IMR-90 (cell line): ENCODE data around the gene CAPZA1. TPM values are rescaled to one million over a fixed set of nuclear protein-coding genes. Genes with fewer than 3 reads are reported as not detected.

Experiments used
- ATAC-seq: fragments of 200-7000 bp; cut with Tn5 transposase; 2 replicates; pipeline ENCODE4 v1.9.1; 2020; ENCODE audit warnings: low read depth, mild to moderate bottlenecking, moderate library complexity
- BruUV-seq: library from RNA; stranded (reverse); fragments of 400-500 nt; replicated peaks from 2 replicates; lab custom pipeline; 2021; lab: Mats Ljungman, UMichigan
- CTCF ChIA-PET: fragments of 300-600 bp; formaldehyde crosslinking; extraction: SDS; loops from one replicate; lab custom pipeline; 2021; ENCODE audit warnings: antibody characterized with exemption; lab: Yijun Ruan, JAX
- POLR2A ChIA-PET: fragments of 300-600 bp; sonication (Branson Sonifier 250); formaldehyde crosslinking; loops from one replicate; lab custom pipeline; 2022; ENCODE audit warnings: antibody characterized with exemption; ENCODE audit not compliant: unreplicated experiment; lab: Charles Lee
- DNase-seq: peaks from one replicate; pipeline ENCODE4 v3.0.0; 2013
- H2AFZ ChIP-seq: replicated peaks from 2 replicates; pipeline ENCODE3; 2013; ENCODE audit warnings: low read length, mild to moderate bottlenecking; ENCODE audit not compliant: poor library complexity
- H2AK5ac ChIP-seq: 2 replicates; pipeline ENCODE4 v1.6.1; 2013; ENCODE audit warnings: low read depth, low read length, inconsistent platforms
- H2AK9ac ChIP-seq: replicated peaks from 2 replicates; pipeline ENCODE3; 2013; ENCODE audit warnings: mild to moderate bottlenecking, low read depth, low read length, moderate library complexity; ENCODE audit not compliant: poor library complexity
- H2BK120ac ChIP-seq: 2 replicates; pipeline ENCODE4 v1.6.1; 2013; ENCODE audit warnings: low read depth, low read length, inconsistent platforms
- H2BK15ac ChIP-seq: 3 replicates; pipeline ENCODE4 v1.6.1; 2013; ENCODE audit warnings: low read depth, low read length, inconsistent platforms
- H2BK20ac ChIP-seq: 2 replicates; pipeline ENCODE4 v1.6.1; 2013; ENCODE audit warnings: low read depth, mild to moderate bottlenecking, inconsistent platforms, low read length, moderate library complexity
- H2BK5ac ChIP-seq: 2 replicates; pipeline ENCODE4 v1.6.1; 2013; ENCODE audit warnings: mild to moderate bottlenecking, low read depth, low read length, inconsistent platforms; ENCODE audit not compliant: poor library complexity, severe bottlenecking
- H3K14ac ChIP-seq: replicated peaks from 2 replicates; pipeline ENCODE4 v1.6.1; 2013; ENCODE audit warnings: low read depth, low read length, inconsistent platforms
- H3K18ac ChIP-seq: 2 replicates; pipeline ENCODE4 v1.6.1; 2013; ENCODE audit warnings: low read depth, low read length, control low read depth
- H3K23ac ChIP-seq: 2 replicates; pipeline ENCODE4 v1.6.1; 2013; ENCODE audit warnings: low read depth, low read length, inconsistent platforms
- H3K27ac ChIP-seq: 2 replicates; pipeline ENCODE4 v1.5.1; 2013; ENCODE audit warnings: mild to moderate bottlenecking, control low read depth, low read length; ENCODE audit not compliant: insufficient read depth
- H3K27me3 ChIP-seq: 2 replicates; pipeline ENCODE4 v1.6.1; 2013; ENCODE audit warnings: low read length; ENCODE audit not compliant: control insufficient read depth, insufficient read depth
- H3K36me3 ChIP-seq: 2 replicates; pipeline ENCODE4 v1.6.1; 2013; ENCODE audit warnings: low read length, mixed read lengths; ENCODE audit not compliant: control insufficient read depth, insufficient read depth
- H3K4ac ChIP-seq: 2 replicates; pipeline ENCODE4 v1.6.1; 2013; ENCODE audit warnings: low read depth, low read length, inconsistent platforms
- H3K4me1 ChIP-seq: 2 replicates; pipeline ENCODE4 v1.6.1; 2013; ENCODE audit warnings: low read length, mixed read lengths; ENCODE audit not compliant: control insufficient read depth, insufficient read depth
- H3K4me2 ChIP-seq: 2 replicates; pipeline ENCODE4 v1.6.1; 2013; ENCODE audit warnings: low read depth, mild to moderate bottlenecking, control low read depth, low read length, moderate library complexity
- H3K4me3 ChIP-seq: 2 replicates; pipeline ENCODE4 v1.5.1; 2013; ENCODE audit warnings: low read depth, mild to moderate bottlenecking, control low read depth, low read length, moderate library complexity; ENCODE audit not compliant: insufficient read depth
- H3K56ac ChIP-seq: 2 replicates; pipeline ENCODE4 v1.6.1; 2013; ENCODE audit warnings: low read length, inconsistent platforms; ENCODE audit not compliant: insufficient read depth; ENCODE audit errors: extremely low read depth
- H3K79me1 ChIP-seq, 2 experiments: 2 replicates each; pipeline ENCODE4 v1.6.1; 2013; ENCODE audit warnings: low read length in 2 of 2, inconsistent platforms in 1 of 2, low read depth in 1 of 2
- H3K9ac ChIP-seq: 2 replicates; pipeline ENCODE4 v1.6.1; 2013; ENCODE audit warnings: low read depth, low read length, control low read depth
- H3K9me1 ChIP-seq: 2 replicates; pipeline ENCODE4 v1.6.1; 2013; ENCODE audit warnings: low read length, inconsistent platforms; ENCODE audit not compliant: insufficient read depth
- H3K9me3 ChIP-seq: 2 replicates; pipeline ENCODE4 v1.6.1; 2013; ENCODE audit warnings: low read length; ENCODE audit not compliant: control insufficient read depth, insufficient read depth
- H4K20me1 ChIP-seq: 2 replicates; pipeline ENCODE4 v1.6.1; 2013; ENCODE audit warnings: low read length, inconsistent platforms; ENCODE audit not compliant: insufficient read depth
- H4K5ac ChIP-seq: 2 replicates; pipeline ENCODE4 v1.6.1; 2013; ENCODE audit warnings: mild to moderate bottlenecking, low read depth, low read length, control low read depth
- H4K8ac ChIP-seq, 2 experiments: 2 replicates each; pipeline ENCODE4 v1.6.1; 2013; ENCODE audit warnings: low read depth in 2 of 2, low read length in 2 of 2, control low read depth in 1 of 2, inconsistent platforms in 1 of 2
- H4K91ac ChIP-seq: 2 replicates; pipeline ENCODE4 v1.6.1; 2013; ENCODE audit warnings: low read depth, low read length, inconsistent platforms; ENCODE audit not compliant: insufficient read depth
- CHD1 ChIP-seq: IDR thresholded peaks from 2 replicates; pipeline ENCODE4 v1.6.1; 2012; ENCODE audit warnings: low read depth, low read length, improper control_type of control experiment
- ELK1 ChIP-seq: fragments of 150-350 bp; IDR thresholded peaks from 2 replicates; pipeline ENCODE4 v1.6.1; 2016; ENCODE audit warnings: low read depth, mild to moderate bottlenecking, low read length, moderate library complexity, borderline replicate concordance
- MXI1 ChIP-seq: IDR thresholded peaks from 2 replicates; pipeline ENCODE4 v1.6.1; 2012; ENCODE audit warnings: low read depth, mild to moderate bottlenecking, low read length, moderate library complexity, borderline replicate concordance
- NFE2L2 ChIP-seq: fragments of 150-350 bp; IDR thresholded peaks from 2 replicates; pipeline ENCODE4 v1.6.1; 2016; ENCODE audit warnings: low read depth, mild to moderate bottlenecking, low read length
- POLR2A ChIP-seq: IDR thresholded peaks from 2 replicates; pipeline ENCODE4 v1.6.1; 2012; ENCODE audit warnings: mild to moderate bottlenecking, low read depth, low read length
- RAD21 ChIP-seq: IDR thresholded peaks from 2 replicates; pipeline ENCODE4 v1.6.1; 2012; ENCODE audit warnings: low read length, improper control_type of control experiment
- RCOR1 ChIP-seq: IDR thresholded peaks from 2 replicates; pipeline ENCODE4 v1.6.1; 2012; ENCODE audit warnings: mild to moderate bottlenecking, low read length, improper control_type of control experiment; ENCODE audit not compliant: insufficient replicate concordance
- USF2 ChIP-seq: fragments of 150-350 bp; IDR thresholded peaks from 2 replicates; pipeline ENCODE4 v1.6.1; 2017; ENCODE audit warnings: mild to moderate bottlenecking, antibody characterized with exemption, low read length, low read depth
- WGBS, 2 experiments: methylation state at CpG; one replicate each; pipeline versions ENCODE4 v1.1.5 to v1.1.7; 2013; ENCODE audit warnings: missing lambda C conversion rate in 2 of 2; ENCODE audit not compliant: insufficient read length in 1 of 2; ENCODE audit errors: extremely low coverage in 2 of 2; 5-methylcytosine and 5-hydroxymethylcytosine counted together
- dilution Hi-C: fragments of 300-500 bp; cut with HindIII; formaldehyde crosslinking; loops from one replicate; pipeline ENCODE4 v1.14.3; 2018; ENCODE audit warnings: low sequenced_read_pairs; ENCODE audit not compliant: unreplicated experiment
- in situ Hi-C: fragments of 300-500 bp; cut with MboI; formaldehyde crosslinking; loops from 3 replicates; pipeline ENCODE4 v1.14.3; 2019; ENCODE audit warnings: low sequenced_read_pairs, inconsistent platforms, mixed read lengths
- intact Hi-C: fragments of 100-400 bp; cut with micrococcal nuclease; formaldehyde crosslinking; loops from 2 replicates; pipeline ENCODE4 v1.10.0; 2022
- polyA plus RNA-seq, 3 experiments: library from polyadenylated mRNA; depleted of rRNA; stranded (reverse); fragments of >200 nt; gene quantifications; 2 replicates each; pipeline ENCODE4 v1.2.3, GENCODE V29; 2012; ENCODE audit warnings: low replicate concordance in 1 of 3
- total RNA-seq: library from RNA; depleted of rRNA; stranded (reverse); fragments of >200 nt; gene quantifications from 2 replicates; pipeline ENCODE4 v1.2.3, GENCODE V29; 2012

CAPZA1 gene
- total and polyA plus RNA-seq, 2 of the 4 experiments (the other 2 are of a cell fraction): 108 to 262 TPM

GRCh38 chr1:112712191-112712590 is 92.6 kb downstream of the CAPZA1 start:
- BruUV-seq: no TSS peak
- Histone ChIP-seq H2BK120ac (no peak overlapping the region), H2AK9ac (no peak overlapping the region), H3K23ac (no peak overlapping the region), H4K91ac (no peak overlapping the region), H2BK15ac (no peak overlapping the region), H3K14ac (no peak overlapping the region), H2AFZ (no peak overlapping the region), H3K4ac (no peak overlapping the region), H2BK5ac (no peak overlapping the region), H3K4me1 (peaks cover 3% of the 10 kb centered on the region; the same call in 1 of the 2 replicates), H3K9ac (no peak overlapping the region), H2AK5ac (no peak overlapping the region), H3K56ac (no peak overlapping the region), H3K79me1 (peaks cover 4 to 6% of the 10 kb centered on the region in 2 experiments; a peak in 1 of 4 replicates), H3K4me3 (no peak overlapping the region), H3K9me1 (peaks cover 3% of the 10 kb centered on the region; the same call in 1 of the 2 replicates), H4K8ac (no peak overlapping the region), H3K18ac (no peak overlapping the region), H3K9me3 (no peaks in the 10 kb centered on the region), H2BK20ac (no peak overlapping the region), H3K4me2 (no peak overlapping the region), H4K20me1 (no peaks in the 10 kb centered on the region), H3K36me3 (no peaks in the 10 kb centered on the region), H4K5ac (no peak overlapping the region), H3K27ac (no peak overlapping the region), H3K27me3 (peaks cover 4% of the 10 kb centered on the region; the same call in 1 of the 2 replicates)
- ATAC-seq (no peak), DNase-seq (no peak)
- ChIA-PET POLR2A (no interaction called here), CTCF (no interaction called here)
- intact Hi-C loops (loop anchor here (10.0 kb wide), 1 partner anchor 243 kb away; the partner anchor contains the start of gene SLC16A1), dilution Hi-C loops (no loop called here), in situ Hi-C loops (loop anchor here (10.0 to 25.0 kb wide), 2 partner anchors 243 to 975 kb away; partner anchors contain the start of gene SLC16A1)
- no CpG with 5 or more reads among the region's 7 CpGs for WGBS, 2 experiments
- TF ChIP-seq MXI1 (no peak), USF2 (no peak), CHD1 (no peak), POLR2A (no peak), RCOR1 (no peak), ELK1 (no peak), RAD21 (no peak), NFE2L2 (no peak)
